Measurements from ENCODE around the gene GON7.

Gene GON7, protein sequence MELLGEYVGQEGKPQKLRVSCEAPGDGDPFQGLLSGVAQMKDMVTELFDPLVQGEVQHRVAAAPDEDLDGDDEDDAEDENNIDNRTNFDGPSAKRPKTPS

DNA sequence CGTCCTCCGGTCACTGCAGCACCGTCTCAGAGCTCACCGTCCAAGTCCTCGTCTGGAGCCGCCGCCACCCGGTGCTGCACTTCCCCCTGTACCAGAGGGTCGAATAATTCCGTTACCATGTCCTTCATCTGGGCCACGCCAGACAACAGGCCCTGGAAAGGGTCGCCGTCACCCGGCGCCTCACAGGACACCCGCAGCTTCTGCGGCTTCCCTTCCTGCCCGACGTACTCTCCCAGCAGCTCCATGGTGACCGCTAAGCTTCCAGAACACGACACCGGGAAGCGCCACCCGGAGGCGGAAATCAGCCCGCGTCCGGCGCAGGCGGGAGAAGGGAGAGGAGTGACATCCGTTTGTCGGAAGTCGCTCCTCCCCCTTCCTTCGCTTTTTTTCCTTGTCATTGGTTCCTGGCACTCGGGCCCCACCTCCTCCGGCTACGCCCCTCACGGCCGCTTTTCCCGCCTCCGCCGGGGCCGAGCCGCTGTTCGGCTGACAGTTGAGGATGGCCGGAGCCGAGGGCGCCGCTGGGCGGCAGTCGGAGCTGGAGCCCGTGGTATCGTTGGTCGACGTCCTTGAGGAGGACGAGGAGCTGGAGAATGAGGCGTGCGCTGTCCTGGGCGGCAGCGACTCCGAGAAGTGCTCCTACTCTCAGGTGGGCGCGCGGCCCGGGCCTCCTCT is at the start of gene GON7, which contains the start of gene UBR7:
Gene GON7 (minus strand): TSS at position 273 of the 675 bp plus-strand sequence. CDS start 28 bp downstream, at position 245.
Gene UBR7 (plus strand): TSS at position 464 of the 675 bp plus-strand sequence. CDS start 36 bp downstream, at position 500.
- peak within 1 kb of the TSS; percentile 91 for H3K4me3 ChIP-seq (ENCODE audit: low read length)
- DNase-seq (ENCODE audit: low read depth) = peak; percentile 99
- TF ChIP-seq, protein P1, sequence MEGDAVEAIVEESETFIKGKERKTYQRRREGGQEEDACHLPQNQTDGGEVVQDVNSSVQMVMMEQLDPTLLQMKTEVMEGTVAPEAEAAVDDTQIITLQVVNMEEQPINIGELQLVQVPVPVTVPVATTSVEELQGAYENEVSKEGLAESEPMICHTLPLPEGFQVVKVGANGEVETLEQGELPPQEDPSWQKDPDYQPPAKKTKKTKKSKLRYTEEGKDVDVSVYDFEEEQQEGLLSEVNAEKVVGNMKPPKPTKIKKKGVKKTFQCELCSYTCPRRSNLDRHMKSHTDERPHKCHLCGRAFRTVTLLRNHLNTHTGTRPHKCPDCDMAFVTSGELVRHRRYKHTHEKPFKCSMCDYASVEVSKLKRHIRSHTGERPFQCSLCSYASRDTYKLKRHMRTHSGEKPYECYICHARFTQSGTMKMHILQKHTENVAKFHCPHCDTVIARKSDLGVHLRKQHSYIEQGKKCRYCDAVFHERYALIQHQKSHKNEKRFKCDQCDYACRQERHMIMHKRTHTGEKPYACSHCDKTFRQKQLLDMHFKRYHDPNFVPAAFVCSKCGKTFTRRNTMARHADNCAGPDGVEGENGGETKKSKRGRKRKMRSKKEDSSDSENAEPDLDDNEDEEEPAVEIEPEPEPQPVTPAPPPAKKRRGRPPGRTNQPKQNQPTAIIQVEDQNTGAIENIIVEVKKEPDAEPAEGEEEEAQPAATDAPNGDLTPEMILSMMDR (IDR thresholded peaks at IDR 0.05; ENCODE audit: insufficient read depth, low read depth, low read length, missing control alignments) = peak; percentile 31

DNA sequence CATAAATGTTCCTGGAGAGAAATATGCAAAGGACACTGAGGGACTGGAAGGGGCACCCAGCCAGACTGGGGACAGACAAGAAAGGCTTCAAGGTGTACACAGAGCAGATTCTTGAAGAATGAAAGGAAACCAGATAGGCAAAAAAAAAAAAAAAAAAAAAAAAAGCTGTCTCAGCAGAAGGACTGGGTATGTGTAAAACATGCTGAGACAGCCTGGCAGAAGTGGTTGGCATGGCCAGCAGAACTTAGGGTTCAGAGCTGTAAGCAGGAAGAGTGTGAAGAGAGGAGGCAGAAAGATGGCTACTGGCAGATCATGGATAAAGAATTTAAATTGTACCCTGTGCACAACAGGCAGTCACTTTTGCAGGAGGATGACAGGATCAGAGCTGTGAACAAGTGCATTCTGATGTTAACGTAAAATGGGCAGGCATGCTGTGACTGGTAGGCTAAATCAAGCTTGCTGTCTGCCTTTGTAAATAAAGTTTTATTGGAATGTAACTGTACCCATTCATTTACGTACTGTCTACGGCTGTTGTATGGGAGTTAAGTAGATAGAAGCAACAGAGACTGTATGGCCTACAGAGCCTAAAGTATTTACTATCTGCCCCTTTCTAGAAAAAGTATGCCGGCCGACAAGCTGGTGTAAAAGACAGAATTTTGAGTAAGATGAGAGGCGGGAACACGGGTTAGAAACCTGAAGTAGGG is 42.4 kb upstream of the GON7 start:
- no peak overlapping the region for H3K4me3 ChIP-seq (ENCODE audit: low read length)
- TF ChIP-seq, protein P1 (IDR thresholded peaks at IDR 0.05; ENCODE audit: insufficient read depth, low read depth, low read length, missing control alignments) = no peak
- no peak for DNase-seq (ENCODE audit: low read depth)

DNA sequence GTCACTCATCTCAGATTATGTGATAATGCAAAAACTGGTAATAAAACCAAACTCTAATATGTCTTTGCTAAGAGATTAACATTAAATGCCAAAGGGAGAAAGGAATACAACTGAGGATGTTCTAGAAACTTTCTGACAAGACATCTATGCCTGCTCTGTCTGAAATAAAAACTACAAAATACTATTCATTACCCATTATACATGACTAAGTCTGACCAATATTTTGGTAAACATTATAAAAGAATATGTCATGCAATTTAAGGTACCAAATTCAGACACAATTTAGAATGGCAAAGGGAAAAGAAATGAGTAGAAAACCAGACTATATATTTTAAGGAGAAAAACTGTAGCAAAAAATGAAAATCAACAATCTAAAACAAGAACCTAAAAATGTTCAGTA is 39.7 kb upstream of the GON7 start:
- DNase-seq (ENCODE audit: low read depth) = no peak
- no peak overlapping the region for H3K4me3 ChIP-seq (ENCODE audit: low read length)
- TF ChIP-seq, protein P1 (IDR thresholded peaks at IDR 0.05; ENCODE audit: insufficient read depth, low read depth, low read length, missing control alignments) = no peak

DNA sequence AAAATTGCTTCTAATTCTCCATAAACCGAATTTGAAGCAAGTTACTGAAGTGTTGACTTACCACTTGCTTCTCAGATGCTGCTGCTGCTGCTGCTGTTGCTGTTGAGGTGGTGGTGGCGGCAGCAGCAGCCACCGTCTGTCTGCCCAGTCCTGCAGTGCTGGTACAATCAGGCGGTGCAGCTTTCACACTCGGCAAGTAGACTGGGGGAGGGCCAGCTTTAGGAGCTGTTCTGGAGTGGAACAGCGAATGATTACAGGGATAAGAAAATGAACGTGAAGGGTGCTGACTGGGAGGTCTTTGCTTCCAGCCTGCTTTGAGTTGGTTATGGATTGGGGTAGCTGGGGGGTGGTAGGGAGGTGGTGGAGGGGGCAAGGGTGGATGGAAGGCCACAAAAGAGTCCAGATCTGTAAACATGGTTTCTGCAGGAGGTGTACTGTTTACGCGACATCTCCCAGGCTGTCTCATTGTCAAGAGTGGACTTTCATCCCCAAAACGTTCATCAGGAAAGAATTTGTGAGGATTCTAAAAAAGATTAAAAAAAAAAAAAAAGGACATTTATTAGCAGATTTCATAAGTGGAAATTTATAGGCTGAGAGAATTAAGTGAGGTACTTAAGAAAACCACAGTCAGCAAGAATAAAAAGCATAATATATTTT is 39.0 kb upstream of the GON7 start:
- no peak overlapping the region for H3K4me3 ChIP-seq (ENCODE audit: low read length)
- no peak for DNase-seq (ENCODE audit: low read depth)
- TF ChIP-seq, protein P1 (IDR thresholded peaks at IDR 0.05; ENCODE audit: insufficient read depth, low read depth, low read length, missing control alignments) = no peak

DNA sequence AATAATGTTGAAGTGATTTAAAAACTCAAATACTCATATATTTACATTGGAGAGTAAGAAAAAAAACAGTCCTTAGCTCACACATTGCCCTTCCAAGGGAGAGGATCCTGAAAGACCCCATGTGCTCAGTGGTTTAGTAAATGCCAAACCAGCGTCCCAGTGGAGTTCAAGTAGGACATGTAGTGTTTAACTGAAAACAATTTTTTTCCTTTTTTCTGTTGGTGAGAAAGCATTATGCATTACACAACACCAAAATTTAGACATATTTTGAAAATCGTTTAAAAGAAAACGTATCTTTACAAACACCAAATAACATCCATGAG is 33.8 kb upstream of the GON7 start:
- TF ChIP-seq, protein P1 (IDR thresholded peaks at IDR 0.05; ENCODE audit: insufficient read depth, low read depth, low read length, missing control alignments) = no peak
- no peak overlapping the region for H3K4me3 ChIP-seq (ENCODE audit: low read length)
- DNase-seq (ENCODE audit: low read depth) = no peak

DNA sequence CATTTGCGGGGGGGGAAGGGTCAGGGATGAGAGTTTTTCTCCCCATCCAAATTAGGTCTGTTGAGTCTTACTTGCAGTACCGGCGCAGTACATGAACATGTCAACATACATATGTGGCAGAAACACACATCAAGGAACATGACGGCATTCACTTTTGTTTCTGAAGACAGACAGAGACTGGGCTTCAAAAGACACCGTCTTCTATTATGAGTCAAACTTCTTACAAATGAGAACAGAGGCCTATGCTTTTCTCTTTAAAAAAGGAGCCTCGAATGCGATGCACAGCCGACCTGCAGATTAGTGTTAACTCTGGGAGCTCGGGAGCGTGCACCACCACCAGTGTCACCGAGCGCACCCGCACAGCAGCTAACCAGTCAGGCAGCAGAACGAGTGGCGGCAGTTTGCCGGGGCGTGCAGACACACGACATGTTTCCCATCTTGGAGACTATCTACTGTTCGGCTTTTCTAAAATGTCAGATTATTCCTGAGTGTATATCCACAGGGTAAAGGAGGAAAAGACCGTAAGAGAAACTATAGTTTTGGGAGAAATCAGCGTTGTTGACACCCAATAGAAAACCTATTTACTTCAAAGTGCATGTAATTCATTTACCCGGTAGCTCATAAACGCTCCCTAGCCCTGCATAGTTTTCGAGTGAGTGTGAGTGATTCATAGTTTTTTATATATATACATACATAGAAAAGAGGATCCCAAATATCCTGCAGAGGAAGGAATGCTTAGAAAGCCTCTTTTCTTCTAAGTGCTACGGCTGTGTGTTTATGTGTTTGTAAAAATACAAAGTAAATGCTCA is 33.2 kb upstream of the GON7 start:
- TF ChIP-seq, protein P1 (IDR thresholded peaks at IDR 0.05; ENCODE audit: insufficient read depth, low read depth, low read length, missing control alignments) = no peak
- H3K4me3 ChIP-seq (ENCODE audit: low read length) = no peak overlapping the region
- peak; percentile 83 for DNase-seq (ENCODE audit: low read depth)
